SK-N-SH treated with all-trans-retinoic acid at 6 μM for 48 hours (cell line): ENCODE measurements around the gene VPS33B.

Experiments used
- ATAC-seq: fragments of 200-7000 bp; cut with Tn5 transposase; 3 replicates; pipeline ENCODE4 v1.9.1; 2020; ENCODE audit warnings: mild to moderate bottlenecking, moderate library complexity
- ARNTL ChIP-seq: fragments of 450-650 bp; formaldehyde crosslinking; IDR thresholded peaks from 2 replicates; pipeline ENCODE4 v1.5.0; 2020; ENCODE audit warnings: low read depth, mild to moderate bottlenecking, moderate library complexity, borderline replicate concordance
- BACH2 ChIP-seq: fragments of 250-450 bp; sonication (Bioruptor Pico); IDR thresholded peaks from 2 replicates; pipeline ENCODE4 v1.9.0; 2021; ENCODE audit warnings: mild to moderate bottlenecking, borderline replicate concordance
- CSDC2 ChIP-seq: fragments of 250-450 bp; sonication (Bioruptor Pico); IDR thresholded peaks from 2 replicates; pipeline ENCODE4 v1.5.0; 2020; ENCODE audit warnings: mild to moderate bottlenecking, moderate library complexity
- ESRRG ChIP-seq: fragments of 250-450 bp; sonication (Bioruptor Pico); IDR thresholded peaks from 2 replicates; pipeline ENCODE4 v1.6.1; 2021; ENCODE audit warnings: mild to moderate bottlenecking
- ISL1 ChIP-seq: fragments of 250-450 bp; sonication (Bioruptor Pico); IDR thresholded peaks from 2 replicates; pipeline ENCODE4 v2.1.2; 2022; ENCODE audit warnings: mild to moderate bottlenecking, moderate library complexity
- OSR1 ChIP-seq: fragments of 250-450 bp; sonication (Bioruptor Pico); IDR thresholded peaks from 2 replicates; pipeline ENCODE4 v1.8.0; 2022; ENCODE audit warnings: moderate library complexity, mild to moderate bottlenecking, inconsistent platforms
- PPARA ChIP-seq: fragments of 250-450 bp; sonication (Bioruptor Pico); IDR thresholded peaks from 2 replicates; pipeline ENCODE4 v1.5.0; 2020; ENCODE audit warnings: mild to moderate bottlenecking, borderline replicate concordance
- RARB ChIP-seq: fragments of 250-450 bp; sonication (Bioruptor Pico); IDR thresholded peaks from 2 replicates; pipeline ENCODE4 v1.8.0; 2021; ENCODE audit warnings: mild to moderate bottlenecking, moderate library complexity
- SNAI2 ChIP-seq: fragments of 250-450 bp; sonication (Bioruptor Pico); IDR thresholded peaks from 2 replicates; pipeline ENCODE4 v1.5.0; 2020; ENCODE audit warnings: mild to moderate bottlenecking, moderate library complexity
- TCF4 ChIP-seq: fragments of 250-450 bp; sonication (Bioruptor Pico); IDR thresholded peaks from 2 replicates; pipeline ENCODE4 v1.8.0; 2021; ENCODE audit warnings: mild to moderate bottlenecking, moderate library complexity, borderline replicate concordance
- TSHZ2 ChIP-seq: fragments of 250-450 bp; sonication (Bioruptor Pico); IDR thresholded peaks from 2 replicates; pipeline ENCODE4 v1.5.0; 2020; ENCODE audit warnings: mild to moderate bottlenecking, moderate library complexity
- ZC3H10 ChIP-seq: fragments of 250-450 bp; sonication (Bioruptor Pico); IDR thresholded peaks from 2 replicates; pipeline ENCODE4 v1.5.1; 2021; ENCODE audit warnings: mild to moderate bottlenecking, moderate library complexity
- ZFP30 ChIP-seq: fragments of 450-650 bp; formaldehyde crosslinking; IDR thresholded peaks from 2 replicates; pipeline ENCODE4 v1.5.0; 2022; ENCODE audit warnings: mild to moderate bottlenecking, moderate library complexity
- ZNF565 ChIP-seq: fragments of 450-650 bp; formaldehyde crosslinking; conservative IDR thresholded peaks from 2 replicates; pipeline ENCODE4 v1.5.0; 2020; ENCODE audit warnings: low read depth, mild to moderate bottlenecking, moderate library complexity
- ZNF70 ChIP-seq: fragments of 450-650 bp; formaldehyde crosslinking; IDR thresholded peaks from 2 replicates; pipeline ENCODE4 v1.5.0; 2020; ENCODE audit warnings: mild to moderate bottlenecking, moderate library complexity
- TF ChIP-seq, protein P1 (sequence below): fragments of 250-450 bp; sonication (Bioruptor Pico); IDR thresholded peaks from 2 replicates; pipeline ENCODE4 v1.5.1; 2021; ENCODE audit warnings: mild to moderate bottlenecking, moderate library complexity
- TF ChIP-seq, protein P2 (sequence below): fragments of 250-450 bp; sonication (Bioruptor Pico); IDR thresholded peaks from 2 replicates; pipeline ENCODE4 v1.8.0; 2021; ENCODE audit warnings: low read depth, mild to moderate bottlenecking, moderate library complexity, borderline replicate concordance
- TF ChIP-seq, protein P3 (sequence below): fragments of 250-450 bp; sonication (Bioruptor Pico); IDR thresholded peaks from 2 replicates; pipeline ENCODE4 v1.8.0; 2020; ENCODE audit warnings: mild to moderate bottlenecking, moderate library complexity, borderline replicate concordance
- TF ChIP-seq, protein P4 (sequence below): fragments of 250-450 bp; sonication (Bioruptor Pico); IDR thresholded peaks from 2 replicates; pipeline ENCODE4 v1.5.1; 2020; ENCODE audit warnings: low read depth, mild to moderate bottlenecking, moderate library complexity

The VPS33B gene

DNA sequence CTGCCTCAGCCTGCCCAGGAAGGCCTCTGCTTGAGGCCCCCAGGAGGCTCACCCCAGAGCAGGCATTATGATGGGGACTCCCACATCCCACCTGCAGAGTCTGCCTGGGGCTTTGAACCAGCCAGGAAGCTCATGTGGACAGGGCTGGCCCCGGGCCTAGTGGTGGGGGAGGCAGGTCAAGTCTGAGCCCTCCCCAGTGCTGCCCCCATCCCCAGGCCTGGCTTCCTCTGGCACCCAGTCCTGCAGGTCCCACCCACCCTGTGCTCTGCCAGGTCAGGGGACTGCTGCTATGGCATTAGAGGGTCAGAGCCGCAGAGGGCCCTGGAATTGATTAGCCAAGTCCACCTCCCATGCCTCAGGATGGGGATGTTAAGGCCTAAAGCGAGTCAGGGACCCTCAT is 17.6 kb upstream of the VPS33B start:
- TF ChIP-seq TCF4 (CRISPR knock-in tag) (no peak), ESRRG (CRISPR knock-in tag) (no peak), ZNF565 (CRISPR knock-in tag) (no peak), ZNF70 (CRISPR knock-in tag) (no peak), OSR1 (no peak), ARNTL (CRISPR knock-in tag) (no peak), PPARA (CRISPR knock-in tag) (no peak), ZFP30 (CRISPR knock-in tag) (no peak), ISL1 (CRISPR knock-in tag) (no peak), ZC3H10 (CRISPR knock-in tag) (no peak), SNAI2 (CRISPR knock-in tag) (no peak), BACH2 (CRISPR knock-in tag) (no peak), CSDC2 (CRISPR knock-in tag) (no peak)
- TF ChIP-seq, protein P1, sequence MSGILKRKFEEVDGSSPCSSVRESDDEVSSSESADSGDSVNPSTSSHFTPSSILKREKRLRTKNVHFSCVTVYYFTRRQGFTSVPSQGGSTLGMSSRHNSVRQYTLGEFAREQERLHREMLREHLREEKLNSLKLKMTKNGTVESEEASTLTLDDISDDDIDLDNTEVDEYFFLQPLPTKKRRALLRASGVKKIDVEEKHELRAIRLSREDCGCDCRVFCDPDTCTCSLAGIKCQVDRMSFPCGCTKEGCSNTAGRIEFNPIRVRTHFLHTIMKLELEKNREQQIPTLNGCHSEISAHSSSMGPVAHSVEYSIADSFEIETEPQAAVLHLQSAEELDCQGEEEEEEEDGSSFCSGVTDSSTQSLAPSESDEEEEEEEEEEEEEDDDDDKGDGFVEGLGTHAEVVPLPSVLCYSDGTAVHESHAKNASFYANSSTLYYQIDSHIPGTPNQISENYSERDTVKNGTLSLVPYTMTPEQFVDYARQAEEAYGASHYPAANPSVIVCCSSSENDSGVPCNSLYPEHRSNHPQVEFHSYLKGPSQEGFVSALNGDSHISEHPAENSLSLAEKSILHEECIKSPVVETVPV (CRISPR knock-in tag): no peak
- TF ChIP-seq, protein P2, sequence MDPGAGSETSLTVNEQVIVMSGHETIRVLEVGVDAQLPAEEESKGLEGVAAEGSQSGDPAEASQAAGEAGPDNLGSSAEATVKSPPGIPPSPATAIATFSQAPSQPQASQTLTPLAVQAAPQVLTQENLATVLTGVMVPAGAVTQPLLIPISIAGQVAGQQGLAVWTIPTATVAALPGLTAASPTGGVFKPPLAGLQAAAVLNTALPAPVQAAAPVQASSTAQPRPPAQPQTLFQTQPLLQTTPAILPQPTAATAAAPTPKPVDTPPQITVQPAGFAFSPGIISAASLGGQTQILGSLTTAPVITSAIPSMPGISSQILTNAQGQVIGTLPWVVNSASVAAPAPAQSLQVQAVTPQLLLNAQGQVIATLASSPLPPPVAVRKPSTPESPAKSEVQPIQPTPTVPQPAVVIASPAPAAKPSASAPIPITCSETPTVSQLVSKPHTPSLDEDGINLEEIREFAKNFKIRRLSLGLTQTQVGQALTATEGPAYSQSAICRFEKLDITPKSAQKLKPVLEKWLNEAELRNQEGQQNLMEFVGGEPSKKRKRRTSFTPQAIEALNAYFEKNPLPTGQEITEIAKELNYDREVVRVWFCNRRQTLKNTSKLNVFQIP: no peak
- TF ChIP-seq, protein P3, sequence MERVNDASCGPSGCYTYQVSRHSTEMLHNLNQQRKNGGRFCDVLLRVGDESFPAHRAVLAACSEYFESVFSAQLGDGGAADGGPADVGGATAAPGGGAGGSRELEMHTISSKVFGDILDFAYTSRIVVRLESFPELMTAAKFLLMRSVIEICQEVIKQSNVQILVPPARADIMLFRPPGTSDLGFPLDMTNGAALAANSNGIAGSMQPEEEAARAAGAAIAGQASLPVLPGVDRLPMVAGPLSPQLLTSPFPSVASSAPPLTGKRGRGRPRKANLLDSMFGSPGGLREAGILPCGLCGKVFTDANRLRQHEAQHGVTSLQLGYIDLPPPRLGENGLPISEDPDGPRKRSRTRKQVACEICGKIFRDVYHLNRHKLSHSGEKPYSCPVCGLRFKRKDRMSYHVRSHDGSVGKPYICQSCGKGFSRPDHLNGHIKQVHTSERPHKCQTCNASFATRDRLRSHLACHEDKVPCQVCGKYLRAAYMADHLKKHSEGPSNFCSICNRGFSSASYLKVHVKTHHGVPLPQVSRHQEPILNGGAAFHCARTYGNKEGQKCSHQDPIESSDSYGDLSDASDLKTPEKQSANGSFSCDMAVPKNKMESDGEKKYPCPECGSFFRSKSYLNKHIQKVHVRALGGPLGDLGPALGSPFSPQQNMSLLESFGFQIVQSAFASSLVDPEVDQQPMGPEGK (CRISPR knock-in tag): no peak
- TF ChIP-seq, protein P4, sequence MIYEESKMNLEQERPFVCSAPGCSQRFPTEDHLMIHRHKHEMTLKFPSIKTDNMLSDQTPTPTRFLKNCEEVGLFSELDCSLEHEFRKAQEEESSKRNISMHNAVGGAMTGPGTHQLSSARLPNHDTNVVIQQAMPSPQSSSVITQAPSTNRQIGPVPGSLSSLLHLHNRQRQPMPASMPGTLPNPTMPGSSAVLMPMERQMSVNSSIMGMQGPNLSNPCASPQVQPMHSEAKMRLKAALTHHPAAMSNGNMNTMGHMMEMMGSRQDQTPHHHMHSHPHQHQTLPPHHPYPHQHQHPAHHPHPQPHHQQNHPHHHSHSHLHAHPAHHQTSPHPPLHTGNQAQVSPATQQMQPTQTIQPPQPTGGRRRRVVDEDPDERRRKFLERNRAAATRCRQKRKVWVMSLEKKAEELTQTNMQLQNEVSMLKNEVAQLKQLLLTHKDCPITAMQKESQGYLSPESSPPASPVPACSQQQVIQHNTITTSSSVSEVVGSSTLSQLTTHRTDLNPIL (CRISPR knock-in tag): no peak
- ATAC-seq: no peak

DNA sequence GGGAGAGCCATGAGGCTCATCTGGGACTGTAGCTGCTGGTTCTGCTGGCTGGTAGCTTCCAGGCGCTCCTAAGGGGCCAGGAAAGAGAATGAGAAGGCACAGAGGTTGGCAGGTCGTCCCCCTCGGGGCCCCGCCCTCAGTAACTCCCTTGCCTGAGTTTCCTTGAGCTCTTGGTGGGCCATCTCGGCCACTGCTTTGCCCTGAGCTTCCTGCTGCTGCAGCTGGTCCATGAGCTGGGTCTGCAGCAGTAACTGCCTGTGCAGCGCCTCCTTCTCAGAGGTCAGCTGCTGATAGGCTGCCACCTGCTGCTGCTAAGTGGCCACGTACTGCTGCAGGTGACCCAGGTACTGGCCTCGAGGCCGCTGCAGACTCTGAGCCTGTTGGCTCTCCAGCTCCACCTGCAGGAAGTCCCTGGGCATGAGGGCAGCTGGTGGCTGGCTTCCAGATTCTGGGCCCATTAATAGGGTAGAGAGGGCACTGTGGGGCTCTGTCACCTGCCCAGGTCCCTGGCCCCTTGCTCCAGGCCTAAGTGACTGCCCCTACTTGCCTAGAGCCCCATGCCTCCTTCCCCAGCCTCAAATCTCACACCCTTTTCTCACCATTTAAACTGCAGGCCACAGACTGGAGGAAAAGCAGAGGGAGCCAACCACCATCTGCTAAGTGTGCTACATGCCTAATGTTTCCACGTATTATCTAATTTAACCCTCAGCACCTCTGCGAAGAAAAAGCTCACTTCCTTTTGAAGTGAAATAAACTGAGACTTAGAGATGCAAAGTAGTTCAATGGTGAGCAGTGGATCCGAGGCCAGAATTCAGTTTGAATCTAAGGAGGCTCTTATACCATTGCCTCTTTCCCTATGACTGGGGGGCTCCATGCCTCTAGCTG is 10.8 kb upstream of the VPS33B start:
- peak; percentile 71 for ATAC-seq
- TF ChIP-seq ZFP30 (CRISPR knock-in tag) (no peak), ARNTL (CRISPR knock-in tag) (no peak)
- TF ChIP-seq, protein P3 (CRISPR knock-in tag): no peak

DNA sequence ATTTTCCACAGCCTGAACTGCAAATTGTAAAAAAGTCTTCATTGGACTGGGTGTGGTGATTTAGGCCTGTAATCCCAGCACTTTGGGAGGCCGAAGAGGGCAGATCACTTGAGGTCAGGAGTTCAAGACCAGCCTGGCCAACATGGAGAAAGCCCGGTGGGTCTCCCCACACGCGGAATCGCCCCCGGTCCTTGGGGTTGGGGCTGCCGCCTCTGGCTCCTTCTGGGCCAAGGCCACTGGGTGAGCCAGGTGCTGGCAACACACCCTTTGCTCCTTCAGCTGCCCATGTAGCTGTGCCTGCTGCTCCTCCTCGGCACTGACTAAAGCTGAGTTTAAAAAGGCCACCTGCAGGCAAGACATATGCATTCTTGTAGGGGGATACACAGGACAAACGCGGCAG is 9.4 kb upstream of the VPS33B start:
- no peak for TF ChIP-seq TSHZ2 (CRISPR knock-in tag)
- TF ChIP-seq RARB: no peak
- TF ChIP-seq, all 23 proteins: peak for 0
- ATAC-seq: no peak
